PC-9 (cell line): ENCODE measurements around the gene LY6G6F. TPM values are rescaled to one million over a fixed set of nuclear protein-coding genes. Genes with fewer than 3 reads are reported as not detected.
A peak's percentile ranks its signal among the peaks of the same experiment; 100 is the strongest.

Experiments
- BruUV-seq: library from RNA; stranded (reverse); fragments of 400-500 nt; replicated peaks from 2 replicates; lab custom pipeline; 2021; lab: Mats Ljungman, UMichigan
- CTCF ChIA-PET: fragments of 300-600 bp; sonication (Branson Sonifier 250); formaldehyde crosslinking; loops from one replicate; lab custom pipeline; 2022; ENCODE audit warnings: antibody characterized with exemption; lab: Charles Lee
- POLR2A ChIA-PET: fragments of 300-600 bp; sonication (Branson Sonifier 250); formaldehyde crosslinking; loops from one replicate; lab custom pipeline; 2022; ENCODE audit warnings: antibody characterized with exemption; ENCODE audit not compliant: unreplicated experiment; lab: Charles Lee
- DNase-seq, 2 experiments: peaks; one replicate each; pipeline versions ENCODE4 v3.0.0 to v3.0.0-alpha.2; 2015 to 2022; ENCODE audit warnings: mixed read lengths in 1 of 2
- H2AFZ ChIP-seq: fragments of 200-600 bp; sonication (generic); 2 replicates; pipeline ENCODE4 v1.8.1; 2017; ENCODE audit warnings: antibody characterized with exemption
- H3F3A ChIP-seq: fragments of 200-600 bp; sonication (generic); 2 replicates; pipeline ENCODE4 v1.8.1; 2017; ENCODE audit warnings: antibody characterized with exemption, mild to moderate bottlenecking, low read depth; ENCODE audit not compliant: insufficient read depth
- H3K27ac ChIP-seq: fragments of 200-600 bp; sonication (generic); 2 replicates; pipeline ENCODE4 v1.6.1; 2016; ENCODE audit warnings: mixed run types
- H3K27me3 ChIP-seq: fragments of 200-600 bp; sonication (generic); 2 replicates; pipeline ENCODE4 v1.6.1; 2016; ENCODE audit warnings: low read depth, mixed run types; ENCODE audit not compliant: insufficient read depth
- H3K36me3 ChIP-seq: fragments of 200-600 bp; sonication (generic); 2 replicates; pipeline ENCODE4 v1.6.1; 2016; ENCODE audit warnings: low read depth, mixed run types
- H3K4me1 ChIP-seq: fragments of 200-600 bp; sonication (generic); replicated peaks from 2 replicates; pipeline ENCODE4 v1.6.1; 2016; ENCODE audit warnings: mixed run types; ENCODE audit not compliant: insufficient read depth
- H3K4me2 ChIP-seq: fragments of 200-600 bp; sonication (generic); 2 replicates; pipeline ENCODE4 v1.6.1; 2017; ENCODE audit warnings: mixed run types
- H3K4me3 ChIP-seq: fragments of 200-600 bp; sonication (generic); 2 replicates; pipeline ENCODE4 v1.6.1; 2016; ENCODE audit warnings: mixed run types
- H3K79me2 ChIP-seq: fragments of 200-600 bp; sonication (generic); 2 replicates; pipeline ENCODE4 v1.6.1; 2017; ENCODE audit warnings: low read depth, mixed run types
- H3K9me2 ChIP-seq: fragments of 200-600 bp; sonication (generic); 2 replicates; pipeline ENCODE4 v1.8.1; 2017; ENCODE audit warnings: mild to moderate bottlenecking; ENCODE audit not compliant: insufficient read depth
- H3K9me3 ChIP-seq: fragments of 200-600 bp; sonication (generic); 2 replicates; pipeline ENCODE4 v1.8.1; 2016; ENCODE audit warnings: low read depth; ENCODE audit not compliant: insufficient read depth
- H4K20me1 ChIP-seq: fragments of 200-600 bp; sonication (generic); 2 replicates; pipeline ENCODE4 v1.8.1; 2017; ENCODE audit not compliant: insufficient read depth
- CTCF ChIP-seq: fragments of 200-600 bp; sonication (generic); conservative IDR thresholded peaks from 2 replicates; pipeline ENCODE4 v1.6.1; 2017; ENCODE audit warnings: mixed run types, antibody characterized with exemption, mild to moderate bottlenecking, moderate library complexity
- EZH2 ChIP-seq: fragments of 200-600 bp; sonication (generic); IDR thresholded peaks from 2 replicates; pipeline ENCODE4 v1.8.0; 2017; ENCODE audit warnings: antibody characterized with exemption, low read depth
- intact Hi-C: fragments of 100-400 bp; cut with micrococcal nuclease; formaldehyde crosslinking; loops from one replicate; pipeline ENCODE4 v1.10.0; 2022; ENCODE audit not compliant: unreplicated experiment
- total RNA-seq: library from RNA; stranded (reverse); gene quantifications from 2 replicates; pipeline ENCODE4 v1.2.3, GENCODE V29; 2021

The LY6G6F gene
- total RNA-seq, 1 experiment from 2014 or later, result not detected

- Histone ChIP-seq H3K9me3 (no peaks in the 10 kb centered on the region), H3K4me2 (peak within 1 kb of the TSS; percentile 95), H3K27me3 (no peaks in the 10 kb centered on the region), H3K36me3 (peaks cover 31% of the 10 kb centered on the region), H3K9me2 (no peaks in the 10 kb centered on the region), H3K4me3 (peak within 1 kb of the TSS; percentile 90), H3K79me2 (peaks cover 51% of the 10 kb centered on the region), H3K4me1 (peaks cover 24% of the 10 kb centered on the region), H4K20me1 (peaks cover 3% of the 10 kb centered on the region; the same call in 1 of the 2 replicates), H3K27ac (peak within 1 kb of the TSS; percentile 80), H2AFZ (peak within 1 kb of the TSS; percentile 86), H3F3A (peaks cover 18% of the 10 kb centered on the region)
- ChIA-PET POLR2A (interaction anchor here (1.0 kb wide), 1 partner anchor 197 kb away, joined by 4 read pairs; the partner anchor contains the start of gene NEU1), CTCF (no interaction called here)
- intact Hi-C loops, result loop anchor here (2.0 to 10.0 kb wide), 2 partner anchors 119 to 509 kb away; partner anchors contain the start of genes AGPAT1, ATP6V1G2, NFKBIL1 and RNF5
- no peak for TF ChIP-seq CTCF
- TF ChIP-seq EZH2, result no peak
- DNase-seq, result peak; percentile 95 to 96
- no TSS peak for BruUV-seq
Measured at GRCh38 chr6:31665501-31666336, 40.9 kb upstream of the LY6G6F start, which contains the start of gene CSNK2B. Gene CSNK2B, plus strand, starts transcription at chr6:31666080. Its CDS starts 752 bp downstream, at chr6:31666832.

GRCh38 chr6:31666337-31666965 is 40.2 kb upstream of the LY6G6F start:
- Histone ChIP-seq H3K36me3 (peaks cover 31% of the 10 kb centered on the region), H3K27ac (peak overlapping the region; percentile 21; the same call in 1 of the 2 replicates)
- BruUV-seq, result no TSS peak

More at GRCh38 chr6:31666337-31666965, 40.2 kb upstream of the LY6G6F start:
- CTCF ChIA-PET, result no interaction called here
- POLR2A ChIA-PET, result no interaction called here
- Histone ChIP-seq H3K79me2 (peaks cover 51% of the 10 kb centered on the region), H3F3A (peaks cover 15% of the 10 kb centered on the region), H3K4me3 (peak overlapping the region; percentile 90), H3K4me2 (peak overlapping the region; percentile 95), H3K4me1 (peaks cover 24% of the 10 kb centered on the region), H2AFZ (peak overlapping the region; percentile 79), H3K9me3 (no peaks in the 10 kb centered on the region), H3K27me3 (no peaks in the 10 kb centered on the region), H3K9me2 (no peaks in the 10 kb centered on the region), H4K20me1 (peaks cover 3% of the 10 kb centered on the region; the same call in 1 of the 2 replicates)
- no peak for DNase-seq
- intact Hi-C loops, result loop anchor here (10.0 kb wide), 1 partner anchor 508 kb away; the partner anchor contains the start of genes AGPAT1 and RNF5
- TF ChIP-seq CTCF (no peak), EZH2 (no peak)
